GM12864 (cell line): ENCODE results near the gene WDR7.

Experiments
- DNase-seq: peaks from one replicate; pipeline ENCODE4 v3.0.0-alpha.2; 2011; ENCODE audit warnings: low read depth
- H3K4me3 ChIP-seq: 2 replicates; pipeline ENCODE4 v1.5.1; 2011; ENCODE audit warnings: mild to moderate bottlenecking, low read depth, low read length, control low read depth
- CTCF ChIP-seq: IDR thresholded peaks from 2 replicates; pipeline ENCODE4 v1.5.1; 2011; ENCODE audit warnings: low read depth, mild to moderate bottlenecking, moderate library complexity, low read length, control low read depth, inconsistent platforms; ENCODE audit errors: missing control alignments

The WDR7 gene

GRCh38 chr18:56658261-56658660 lies 7.1 kb downstream of the WDR7 start:
- TF ChIP-seq CTCF: no peak
- no peak overlapping the region for H3K4me3 ChIP-seq
- DNase-seq: no peak

GRCh38 chr18:56659111-56659510 lies 8.0 kb downstream of the WDR7 start:
- H3K4me3 ChIP-seq: no peak overlapping the region
- TF ChIP-seq CTCF: no peak
- DNase-seq: no peak

- no peak for TF ChIP-seq CTCF
- no peak overlapping the region for H3K4me3 ChIP-seq
- no peak for DNase-seq
Measured at GRCh38 chr18:56660655-56661054, 9.5 kb downstream of the WDR7 start.

- H3K4me3 ChIP-seq: no peak overlapping the region
- DNase-seq: no peak
- no peak for TF ChIP-seq CTCF
Measured at GRCh38 chr18:56661360-56662062, 10.4 kb downstream of the WDR7 start.

GRCh38 chr18:56662063-56662408 lies 10.9 kb downstream of the WDR7 start:
- no peak for TF ChIP-seq CTCF
- DNase-seq: no peak
- no peak overlapping the region for H3K4me3 ChIP-seq

GRCh38 chr18:56662502-56662901 lies 11.3 kb downstream of the WDR7 start:
- no peak for TF ChIP-seq CTCF
- DNase-seq: no peak
- H3K4me3 ChIP-seq: no peak overlapping the region

GRCh38 chr18:56662902-56663301 lies 11.7 kb downstream of the WDR7 start:
- H3K4me3 ChIP-seq: no peak overlapping the region
- TF ChIP-seq CTCF: no peak
- no peak for DNase-seq
